Astrocyte (in vitro differentiated cells and primary cell): ENCODE data around the gene HIC1. TPM values are rescaled to one million over a fixed set of nuclear protein-coding genes. Genes with fewer than 3 reads are reported as not detected.

ENCODE experiments used
- DNase-seq: peaks from one replicate; pipeline ENCODE4 v3.0.0-alpha.2; 2010; ENCODE audit warnings: low read depth
- FAIRE-seq: peaks from 2 replicates; lab custom pipeline; 2011; peaks lifted over from hg19 to GRCh38; lab: Jason Lieb, UNC
- H2AFZ ChIP-seq: 2 replicates; pipeline ENCODE4 v1.6.0; 2012; ENCODE audit warnings: low read depth, low read length, inconsistent platforms
- H3K27ac ChIP-seq: 2 replicates; pipeline ENCODE4 v1.5.1; 2011; ENCODE audit warnings: low read depth, low read length, inconsistent platforms
- H3K27me3 ChIP-seq: 2 replicates; pipeline ENCODE4 v1.6.0; 2011; ENCODE audit warnings: low read length, inconsistent platforms; ENCODE audit not compliant: insufficient read depth
- H3K36me3 ChIP-seq: 2 replicates; pipeline ENCODE4 v1.5.1; 2011; ENCODE audit warnings: low read length, inconsistent platforms; ENCODE audit not compliant: insufficient read depth
- H3K4me1 ChIP-seq: 2 replicates; pipeline ENCODE4 v1.5.1; 2011; ENCODE audit warnings: low read length, inconsistent platforms; ENCODE audit not compliant: insufficient read depth
- H3K4me2 ChIP-seq: 2 replicates; pipeline ENCODE4 v1.6.0; 2012; ENCODE audit warnings: low read length, inconsistent platforms
- H3K4me3 ChIP-seq: 2 replicates; pipeline ENCODE4 v1.5.1; 2011; ENCODE audit warnings: low read depth, mild to moderate bottlenecking, low read length, inconsistent platforms; ENCODE audit not compliant: insufficient read depth
- H3K79me2 ChIP-seq: 2 replicates; pipeline ENCODE4 v1.6.0; 2012; ENCODE audit warnings: mild to moderate bottlenecking, low read length, inconsistent platforms; ENCODE audit not compliant: insufficient read depth
- H3K9ac ChIP-seq: 2 replicates; pipeline ENCODE4 v1.6.0; 2012; ENCODE audit warnings: mild to moderate bottlenecking, low read length, inconsistent platforms
- H3K9me3 ChIP-seq: 2 replicates; pipeline ENCODE4 v1.5.1; 2012; ENCODE audit warnings: low read depth, mild to moderate bottlenecking, low read length, inconsistent platforms; ENCODE audit not compliant: insufficient read depth
- H4K20me1 ChIP-seq: 2 replicates; pipeline ENCODE4 v1.6.0; 2012; ENCODE audit warnings: low read length, inconsistent platforms; ENCODE audit not compliant: insufficient read depth
- H3K27ac Mint-ChIP-seq: one replicate; pipeline ENCODE4 v1.8.0; 2021; ENCODE audit warnings: mild to moderate bottlenecking, mixed read lengths; ENCODE audit not compliant: unreplicated experiment
- H3K27me3 Mint-ChIP-seq: one replicate; pipeline ENCODE4 v1.8.0; 2021; ENCODE audit warnings: low read depth, mixed read lengths; ENCODE audit not compliant: unreplicated experiment
- H3K36me3 Mint-ChIP-seq: one replicate; pipeline ENCODE4 v1.8.0; 2021; ENCODE audit warnings: low read depth, mixed read lengths; ENCODE audit not compliant: unreplicated experiment
- H3K4me1 Mint-ChIP-seq: one replicate; pipeline ENCODE4 v1.8.0; 2021; ENCODE audit warnings: low read depth, mixed read lengths; ENCODE audit not compliant: unreplicated experiment
- H3K4me3 Mint-ChIP-seq: one replicate; pipeline ENCODE4 v1.8.0; 2021; ENCODE audit warnings: mild to moderate bottlenecking, moderate library complexity, mixed read lengths; ENCODE audit not compliant: unreplicated experiment
- H3K9me3 Mint-ChIP-seq: one replicate; pipeline ENCODE4 v1.8.0; 2021; ENCODE audit warnings: mild to moderate bottlenecking, mixed read lengths; ENCODE audit not compliant: unreplicated experiment
- EZH2 ChIP-seq: IDR thresholded peaks from 2 replicates; pipeline ENCODE4 v1.6.1; 2012; ENCODE audit warnings: mild to moderate bottlenecking, low read length, inconsistent platforms; ENCODE audit not compliant: insufficient read depth
- total RNA-seq: library from RNA; stranded (reverse); gene quantifications from 2 replicates; pipeline ENCODE4 v1.2.1, GENCODE V29; 2021
- TF ChIP-seq, protein P1 (sequence below): IDR thresholded peaks from 2 replicates; pipeline ENCODE4 v1.5.1; 2011; ENCODE audit warnings: low read depth, mild to moderate bottlenecking, inconsistent platforms, low read length, moderate library complexity; ENCODE audit not compliant: insufficient read depth

HIC1 gene
- total RNA-seq, 1 donor from 2014 or later: 9.0 TPM

DNA sequence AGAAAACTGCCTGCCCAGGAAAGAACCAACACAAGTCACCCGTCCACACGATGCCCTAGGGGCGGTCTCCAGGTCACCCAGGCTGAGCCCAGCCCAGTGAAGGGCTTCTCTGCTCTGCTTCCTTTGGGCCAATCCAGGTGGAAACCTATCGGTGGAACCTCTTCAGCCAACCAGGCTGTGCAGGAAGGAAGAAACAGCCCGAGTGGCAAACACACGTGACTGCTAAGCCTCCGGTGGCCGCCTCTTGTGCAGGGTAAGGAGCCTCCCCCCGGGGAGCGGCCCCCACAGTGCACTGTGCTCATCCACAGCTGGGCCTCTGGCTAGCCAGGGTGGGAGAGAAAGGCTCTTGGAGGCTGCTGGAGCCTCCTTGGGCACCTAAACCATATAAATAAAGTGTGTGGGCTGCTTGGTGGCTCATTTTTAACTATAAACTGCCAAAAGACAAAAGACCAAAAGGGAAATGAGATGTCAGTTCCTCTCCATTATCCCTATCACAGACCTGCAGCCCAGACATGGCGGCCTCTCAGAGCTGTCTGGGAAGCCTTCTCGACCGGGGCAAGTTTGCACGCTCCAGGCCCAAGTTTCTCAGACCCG lies 32.2 kb upstream of the HIC1 start:
- Histone ChIP-seq H3K36me3 (no peaks in the 10 kb centered on the region), H3K4me2 (no peak overlapping the region), H3K9ac (no peak overlapping the region), H2AFZ (no peak overlapping the region), H3K4me1 (peaks cover 16% of the 10 kb centered on the region), H3K79me2 (no peaks in the 10 kb centered on the region), H4K20me1 (no peaks in the 10 kb centered on the region), H3K4me3 (no peak overlapping the region), H3K27ac (no peak overlapping the region), H3K27me3 (peaks cover 62% of the 10 kb centered on the region), H3K9me3 (no peaks in the 10 kb centered on the region)
- DNase-seq: no peak
- Mint-ChIP-seq H3K36me3 (no peaks in the 10 kb centered on the region), H3K9me3 (peaks cover 3% of the 10 kb centered on the region), H3K27me3 (peaks cover 58% of the 10 kb centered on the region), H3K27ac (no peak overlapping the region), H3K4me1 (no peaks in the 10 kb centered on the region), H3K4me3 (no peak overlapping the region)
- no peak for TF ChIP-seq EZH2
- TF ChIP-seq, protein P1, sequence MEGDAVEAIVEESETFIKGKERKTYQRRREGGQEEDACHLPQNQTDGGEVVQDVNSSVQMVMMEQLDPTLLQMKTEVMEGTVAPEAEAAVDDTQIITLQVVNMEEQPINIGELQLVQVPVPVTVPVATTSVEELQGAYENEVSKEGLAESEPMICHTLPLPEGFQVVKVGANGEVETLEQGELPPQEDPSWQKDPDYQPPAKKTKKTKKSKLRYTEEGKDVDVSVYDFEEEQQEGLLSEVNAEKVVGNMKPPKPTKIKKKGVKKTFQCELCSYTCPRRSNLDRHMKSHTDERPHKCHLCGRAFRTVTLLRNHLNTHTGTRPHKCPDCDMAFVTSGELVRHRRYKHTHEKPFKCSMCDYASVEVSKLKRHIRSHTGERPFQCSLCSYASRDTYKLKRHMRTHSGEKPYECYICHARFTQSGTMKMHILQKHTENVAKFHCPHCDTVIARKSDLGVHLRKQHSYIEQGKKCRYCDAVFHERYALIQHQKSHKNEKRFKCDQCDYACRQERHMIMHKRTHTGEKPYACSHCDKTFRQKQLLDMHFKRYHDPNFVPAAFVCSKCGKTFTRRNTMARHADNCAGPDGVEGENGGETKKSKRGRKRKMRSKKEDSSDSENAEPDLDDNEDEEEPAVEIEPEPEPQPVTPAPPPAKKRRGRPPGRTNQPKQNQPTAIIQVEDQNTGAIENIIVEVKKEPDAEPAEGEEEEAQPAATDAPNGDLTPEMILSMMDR: no peak
- no peak for FAIRE-seq

DNA sequence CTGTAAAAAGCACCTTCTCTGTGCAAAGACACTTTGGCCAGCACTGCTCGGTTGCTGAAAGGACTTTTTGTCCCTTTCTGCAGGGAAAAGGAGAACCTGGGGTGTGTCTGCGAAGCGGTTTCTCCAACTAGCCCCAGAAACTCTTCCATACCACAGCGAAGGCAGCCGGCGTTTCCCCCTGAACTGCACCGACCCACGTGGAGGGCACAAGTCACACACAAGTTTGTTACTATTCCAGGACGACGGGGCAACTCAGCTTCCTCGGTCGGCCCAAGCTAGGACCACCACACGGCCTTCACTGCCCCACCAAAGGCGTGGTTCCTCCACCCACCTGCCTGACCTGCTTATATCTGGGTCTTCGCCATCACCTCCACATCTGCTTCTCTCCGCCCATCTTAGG lies 31.6 kb upstream of the HIC1 start:
- TF ChIP-seq EZH2: no peak
- TF ChIP-seq, protein P1: no peak
- H3K9me3 ChIP-seq: no peaks in the 10 kb centered on the region
- no peaks in the 10 kb centered on the region for H4K20me1 ChIP-seq
- Mint-ChIP-seq H3K4me3 (no peak overlapping the region), H3K27ac (no peak overlapping the region), H3K27me3 (peaks cover 58% of the 10 kb centered on the region), H3K36me3 (no peaks in the 10 kb centered on the region), H3K9me3 (peaks cover 3% of the 10 kb centered on the region), H3K4me1 (no peaks in the 10 kb centered on the region)
- no peaks in the 10 kb centered on the region for H3K36me3 ChIP-seq
- H3K79me2 ChIP-seq: no peaks in the 10 kb centered on the region
- no peak overlapping the region for H3K4me2 ChIP-seq
- FAIRE-seq (no peak), DNase-seq (no peak)
- H3K9ac ChIP-seq: no peak overlapping the region
- H2AFZ ChIP-seq: no peak overlapping the region
- H3K4me1 ChIP-seq: peaks cover 16% of the 10 kb centered on the region
- H3K4me3 ChIP-seq: no peak overlapping the region
- H3K27ac ChIP-seq: no peak overlapping the region
- peaks cover 57% of the 10 kb centered on the region for H3K27me3 ChIP-seq

DNA sequence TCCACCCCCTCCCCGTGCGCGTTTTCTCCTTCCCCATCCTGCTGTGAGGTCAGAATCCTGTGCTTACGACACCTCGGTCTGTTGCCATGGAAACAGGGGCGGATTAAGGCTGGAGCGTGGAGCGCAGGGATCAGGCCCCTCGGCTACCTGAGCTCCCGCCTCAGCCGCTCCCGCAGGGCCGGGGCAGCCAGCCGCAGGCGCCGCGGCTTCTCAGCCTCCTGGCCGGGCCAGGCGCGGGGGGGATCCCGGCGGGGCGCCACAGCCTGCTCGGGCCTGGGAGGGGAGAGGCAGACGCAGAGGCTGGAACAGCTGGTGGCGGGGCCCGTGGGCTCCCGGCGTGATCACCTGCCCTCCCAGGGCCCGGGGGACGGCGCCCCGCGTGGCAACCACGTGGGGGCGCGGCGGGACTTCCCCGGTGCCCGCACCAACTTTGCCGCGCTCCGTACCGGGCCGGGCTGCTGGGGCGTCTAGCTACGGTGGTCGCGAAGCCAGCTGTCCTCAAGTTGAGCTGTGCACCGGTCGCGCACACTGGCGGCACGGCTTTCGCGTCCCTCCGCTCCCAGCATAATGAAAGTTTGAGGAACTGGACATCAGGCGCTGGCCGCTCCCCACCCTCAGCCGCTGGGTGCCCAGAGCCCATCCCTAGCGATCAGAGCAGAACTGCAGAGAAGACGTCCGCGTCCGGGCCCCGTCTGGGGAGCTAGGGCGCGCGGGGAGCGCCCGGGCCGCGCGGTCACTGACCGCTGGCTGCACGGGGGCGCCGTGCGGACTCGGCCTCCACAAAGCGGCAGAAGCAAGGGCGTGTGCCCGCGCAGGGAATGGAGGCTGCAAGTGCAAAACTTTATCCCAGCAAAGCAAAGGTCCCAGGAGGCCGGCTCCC lies 31.0 kb upstream of the HIC1 start:
- H3K36me3 Mint-ChIP-seq: no peaks in the 10 kb centered on the region
- no peak overlapping the region for H2AFZ ChIP-seq
- peaks cover 50% of the 10 kb centered on the region for H3K27me3 ChIP-seq
- TF ChIP-seq, protein P1: no peak
- TF ChIP-seq EZH2: peak; percentile 84
- H3K4me1 Mint-ChIP-seq: no peaks in the 10 kb centered on the region
- H4K20me1 ChIP-seq: no peaks in the 10 kb centered on the region
- peaks cover 54% of the 10 kb centered on the region for H3K27me3 Mint-ChIP-seq
- no peaks in the 10 kb centered on the region for H3K79me2 ChIP-seq
- H3K4me3 ChIP-seq: peak overlapping the region; percentile 28
- peak overlapping the region; percentile 66 for H3K4me3 Mint-ChIP-seq
- FAIRE-seq (no peak), DNase-seq (no peak)
- no peak overlapping the region for H3K9ac ChIP-seq
- no peaks in the 10 kb centered on the region for H3K36me3 ChIP-seq
- H3K9me3 Mint-ChIP-seq: peaks cover 3% of the 10 kb centered on the region
- no peak overlapping the region for H3K27ac Mint-ChIP-seq
- no peaks in the 10 kb centered on the region for H3K9me3 ChIP-seq
- H3K4me2 ChIP-seq: peak overlapping the region; percentile 81
- peaks cover 16% of the 10 kb centered on the region for H3K4me1 ChIP-seq
- no peak overlapping the region for H3K27ac ChIP-seq
